Stimulated activated CD4-positive, alpha-beta T cell treated with anti-CD3 and anti-CD28 coated beads, TNF-alpha, amount 100 ng/mL, for 24 hours (primary cell): Measurements from ENCODE around the gene UBE2Q1.

Experiments
- DNase-seq, 3 experiments: peaks; one replicate each; pipeline ENCODE4 v3.0.0-alpha.2; 2020; ENCODE audit warnings: low read depth in 3 of 3

UBE2Q1 gene

DNA sequence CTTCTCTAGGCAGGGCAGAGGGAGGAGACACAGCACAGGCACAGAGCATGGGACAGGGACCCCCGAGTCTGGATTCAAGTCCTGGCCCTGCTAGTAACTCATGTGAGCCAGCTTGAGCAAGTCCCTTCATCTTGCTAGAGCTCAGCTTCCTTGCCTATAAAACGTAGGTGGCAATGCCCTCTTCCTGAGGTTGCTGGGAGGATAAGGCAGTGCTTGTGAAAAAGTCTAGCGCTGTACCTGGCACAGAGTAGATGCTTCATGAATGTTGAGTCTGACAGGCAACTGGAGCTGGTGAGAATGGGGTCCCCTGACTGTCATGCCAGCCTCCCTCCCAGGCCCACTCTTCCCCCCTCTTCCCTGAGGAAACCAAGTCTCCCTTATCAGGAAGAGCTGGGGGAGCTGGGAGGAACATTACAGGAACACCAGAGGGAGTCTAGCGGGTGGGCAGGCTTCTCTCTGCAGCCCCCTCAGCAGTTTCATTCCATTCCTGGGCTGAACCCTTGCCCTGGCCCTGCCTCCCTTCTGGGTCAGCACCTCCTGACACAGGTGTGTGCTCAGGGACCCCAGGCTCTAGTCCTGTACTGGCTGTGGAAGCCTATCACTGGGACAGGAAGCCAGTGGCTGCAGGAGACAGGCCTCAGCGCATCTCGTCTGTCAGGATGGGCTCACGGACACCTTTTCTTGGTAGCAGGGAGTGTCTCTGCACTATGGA, 19.0 kb upstream of the UBE2Q1 start:
- DNase-seq, result no peak

DNA sequence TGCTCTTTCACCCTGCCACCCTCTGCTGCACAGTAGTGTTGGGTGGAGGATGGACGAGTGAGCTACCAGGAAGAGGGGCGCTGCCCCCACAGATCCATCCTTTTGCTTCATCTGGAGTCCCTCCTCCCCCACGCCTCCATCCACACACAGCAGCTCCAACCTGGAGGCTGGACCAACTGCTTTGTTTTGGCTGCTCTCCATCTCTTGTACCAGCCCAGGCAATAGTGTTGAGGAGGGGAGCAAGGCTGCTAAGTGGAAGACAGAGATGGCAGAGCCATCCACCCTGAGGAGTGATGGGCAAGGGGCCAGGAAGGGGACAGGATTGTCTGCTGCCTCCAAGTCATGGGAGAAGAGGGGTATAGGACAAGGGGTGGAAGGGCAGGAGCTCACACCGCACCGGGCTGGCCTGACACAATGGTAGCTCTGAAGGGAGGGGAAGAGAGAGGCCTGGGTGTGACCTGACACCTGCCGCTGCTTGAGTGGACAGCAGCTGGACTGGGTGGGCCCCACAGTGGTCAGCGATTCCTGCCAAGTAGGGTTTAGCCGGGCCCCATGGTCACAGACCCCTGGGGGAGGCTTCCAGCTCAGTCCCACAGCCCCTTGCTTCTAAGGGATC, 17.6 kb upstream of the UBE2Q1 start:
- no peak for DNase-seq

- no peak for DNase-seq
Observed at GRCh38 chr1:154575147-154575927, 16.9 kb upstream of the UBE2Q1 start.

- DNase-seq, result no peak
Observed at GRCh38 chr1:154574716-154575115, 16.3 kb upstream of the UBE2Q1 start.

- DNase-seq, result no peak
Observed at GRCh38 chr1:154573168-154573510, 14.7 kb upstream of the UBE2Q1 start.

DNA sequence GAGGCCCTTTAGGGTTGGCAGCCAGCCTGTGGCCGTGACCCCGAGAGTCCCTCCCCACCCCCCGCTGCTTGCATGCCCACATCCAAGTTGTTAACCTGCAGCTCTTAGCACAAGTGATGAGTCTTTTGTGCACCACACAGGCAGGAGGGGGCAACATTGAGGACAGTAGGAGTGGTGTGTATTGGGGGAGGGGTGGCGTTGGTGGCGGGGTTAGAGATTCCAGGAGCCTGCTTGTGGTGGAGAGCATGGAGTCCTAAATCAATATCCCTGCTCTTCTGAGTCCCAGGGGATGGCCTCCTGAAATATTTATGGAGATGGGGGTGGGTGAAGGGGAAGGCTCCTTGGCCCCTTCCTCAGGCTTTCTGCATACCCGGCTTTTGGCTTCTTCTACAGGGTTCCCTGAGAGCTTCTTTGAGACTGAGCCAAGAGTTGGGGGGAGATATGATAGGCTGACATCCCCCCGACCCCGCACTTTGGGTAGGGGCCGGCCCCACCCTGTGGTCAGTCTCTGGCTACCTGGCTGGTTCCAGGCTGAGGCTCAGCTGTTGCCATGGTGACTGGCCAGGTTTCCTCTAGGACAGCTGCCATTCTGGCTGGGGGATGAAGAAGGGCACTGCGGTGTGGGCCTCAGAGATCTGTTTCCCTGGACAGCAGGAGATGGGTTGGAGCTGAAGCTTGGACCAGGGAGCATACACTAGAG, 14.2 kb upstream of the UBE2Q1 start:
- DNase-seq, result no peak

DNA sequence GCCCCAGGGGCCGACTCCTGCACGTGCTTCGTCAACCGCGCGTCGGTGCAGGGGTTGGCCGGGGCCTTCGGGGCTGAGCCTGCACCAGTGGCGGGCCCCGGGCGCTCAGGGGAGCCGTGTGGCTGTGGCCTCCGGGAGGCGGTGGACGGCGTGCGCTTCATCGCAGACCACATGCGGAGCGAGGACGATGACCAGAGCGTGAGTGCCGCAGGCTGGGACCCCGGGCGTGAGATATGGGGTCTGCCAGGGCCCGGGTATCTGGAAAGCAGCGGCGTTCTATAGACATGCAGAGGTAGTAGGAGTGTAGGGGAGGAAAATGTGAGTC, 13.5 kb upstream of the UBE2Q1 start:
- no peak for DNase-seq

DNA sequence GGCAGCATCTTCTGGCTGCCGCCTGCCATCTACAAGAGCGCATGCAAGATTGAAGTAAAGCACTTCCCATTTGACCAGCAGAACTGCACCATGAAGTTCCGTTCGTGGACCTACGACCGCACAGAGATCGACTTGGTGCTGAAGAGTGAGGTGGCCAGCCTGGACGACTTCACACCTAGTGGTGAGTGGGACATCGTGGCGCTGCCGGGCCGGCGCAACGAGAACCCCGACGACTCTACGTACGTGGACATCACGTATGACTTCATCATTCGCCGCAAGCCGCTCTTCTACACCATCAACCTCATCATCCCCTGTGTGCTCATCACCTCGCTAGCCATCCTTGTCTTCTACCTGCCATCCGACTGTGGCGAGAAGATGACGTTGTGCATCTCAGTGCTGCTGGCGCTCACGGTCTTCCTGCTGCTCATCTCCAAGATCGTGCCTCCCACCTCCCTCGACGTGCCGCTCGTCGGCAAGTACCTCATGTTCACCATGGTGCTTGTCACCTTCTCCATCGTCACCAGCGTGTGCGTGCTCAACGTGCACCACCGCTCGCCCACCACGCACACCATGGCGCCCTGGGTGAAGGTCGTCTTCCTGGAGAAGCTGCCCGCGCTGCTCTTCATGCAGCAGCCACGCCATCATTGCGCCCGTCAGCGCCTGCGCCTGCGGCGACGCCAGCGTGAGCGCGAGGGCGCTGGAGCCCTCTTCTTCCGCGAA, 12.9 kb upstream of the UBE2Q1 start:
- no peak for DNase-seq

- DNase-seq, result no peak
Observed at GRCh38 chr1:154568157-154568815, 9.8 kb upstream of the UBE2Q1 start.

GRCh38 chr1:154567386-154568156, 9.1 kb upstream of the UBE2Q1 start, which contains the start of gene CHRNB2:
Gene CHRNB2, plus strand, starts transcription at chr1:154567778. Its CDS starts 267 bp downstream, at chr1:154568045.
- DNase-seq, result peak; percentile 38 to 70 (median 59)

- no peak for DNase-seq
Observed at GRCh38 chr1:154565876-154566275, 7.4 kb upstream of the UBE2Q1 start.

DNA sequence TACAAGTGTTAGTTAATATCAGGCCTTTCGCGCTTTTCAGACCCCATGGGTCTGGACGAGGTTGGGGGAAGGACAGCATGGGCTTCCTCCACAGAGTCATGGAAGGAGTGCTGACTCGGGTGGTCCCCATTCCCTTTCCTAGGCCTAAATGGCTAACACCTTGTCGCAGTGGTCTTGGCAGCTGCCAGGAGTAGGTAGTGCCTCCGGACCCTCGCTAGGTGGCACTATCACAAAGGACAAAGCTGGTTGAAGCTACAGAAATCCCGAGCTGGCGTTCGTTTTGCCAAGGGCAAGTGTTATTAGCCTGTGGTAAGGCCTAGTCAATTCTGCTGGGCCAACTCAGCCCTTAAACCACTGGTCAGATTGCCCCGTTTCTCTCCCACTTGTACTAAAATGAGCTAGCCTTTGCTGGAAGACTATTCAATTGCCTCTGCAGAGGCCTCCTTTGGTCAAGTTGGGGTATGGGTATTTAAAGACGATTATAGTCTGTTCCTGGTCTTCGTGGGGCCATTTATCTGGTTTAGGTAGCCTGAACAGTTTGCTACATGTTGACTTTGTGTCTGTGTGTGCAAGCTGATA, 1.1 kb upstream of the UBE2Q1 start:
- DNase-seq, result peak; percentile 66 to 79 (median 75)

- DNase-seq, result peak; percentile 99
Observed at GRCh38 chr1:154558720-154559465, 431 bp upstream of the UBE2Q1 start.

- no peak for DNase-seq
Observed at GRCh38 chr1:154557248-154557938, 1.1 kb downstream of the UBE2Q1 start.

DNA sequence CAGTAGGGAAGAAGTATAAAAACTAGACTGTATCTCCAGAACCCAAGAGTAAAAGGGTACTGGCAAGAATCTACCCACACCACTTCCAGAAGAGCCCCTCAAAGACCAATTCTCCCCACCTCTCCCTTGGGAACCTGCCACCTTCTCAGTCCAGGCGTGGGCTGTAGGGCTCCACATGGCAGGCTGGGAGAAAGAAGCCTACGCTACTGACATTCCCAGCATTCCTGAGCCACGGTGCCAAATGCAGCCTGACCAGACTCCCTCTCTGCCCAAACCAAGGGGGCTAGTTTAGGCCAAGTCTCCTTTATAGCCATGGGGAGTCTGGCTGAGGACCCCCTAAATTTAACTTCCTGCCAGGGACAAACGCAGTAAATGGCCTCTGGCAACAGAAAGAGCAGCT, 2.0 kb downstream of the UBE2Q1 start:
- no peak for DNase-seq

DNA sequence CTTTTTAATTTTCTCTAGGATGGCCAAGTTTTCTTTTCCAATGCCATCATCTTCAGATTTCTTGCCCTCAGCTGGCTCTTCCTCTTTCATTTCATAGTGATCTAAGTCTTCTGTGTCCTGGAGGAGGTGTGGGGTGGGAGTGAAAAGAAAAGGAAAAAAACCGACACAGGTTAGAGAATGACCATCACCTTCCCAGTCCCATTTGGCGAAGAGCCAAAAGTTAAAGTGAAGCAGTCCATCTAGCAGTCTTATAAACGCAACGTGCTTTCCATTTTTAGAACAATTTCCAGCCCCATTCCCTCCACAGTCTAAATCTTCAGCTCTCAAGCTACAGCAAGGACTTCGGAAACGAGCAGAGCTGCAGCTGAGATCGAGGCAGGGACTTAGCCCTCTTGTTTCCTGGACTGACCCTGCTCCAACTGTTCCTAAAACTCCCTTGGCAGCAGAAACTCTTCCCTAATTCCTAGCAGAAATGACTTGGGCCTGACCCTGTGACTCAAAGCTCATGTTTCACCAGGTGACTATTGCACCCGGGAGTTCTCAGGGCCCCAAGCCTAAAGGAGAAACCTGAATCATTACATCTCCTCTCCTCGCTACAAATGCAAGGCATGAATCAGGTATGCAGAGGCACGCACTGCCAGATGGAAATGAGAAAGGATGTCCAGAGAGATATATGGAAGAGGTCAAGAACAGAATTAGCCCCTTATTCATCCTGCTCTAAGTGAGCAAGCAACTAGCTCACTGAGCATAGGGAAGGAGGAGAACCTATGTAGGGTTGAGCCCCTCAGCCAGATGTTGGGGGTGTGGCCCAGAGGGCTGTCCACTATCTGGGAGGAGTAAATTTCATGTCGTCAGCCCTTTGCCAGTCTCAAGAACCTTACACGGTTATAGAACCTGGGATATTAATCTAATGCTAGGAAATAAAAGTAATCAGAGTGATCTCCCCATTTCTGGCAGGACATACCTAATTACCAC, 5.1 kb downstream of the UBE2Q1 start:
- no peak for DNase-seq

- no peak for DNase-seq
Observed at GRCh38 chr1:154552036-154552435, 6.4 kb downstream of the UBE2Q1 start.
